GM18505 (cell line): Measurements from ENCODE around the gene PATZ1.
A peak's percentile ranks its signal among the peaks of the same experiment; 100 is the strongest.
"Not testable (repeated sequence)": the region's sequence is repeated elsewhere in the genome, so short reads cannot be mapped to it uniquely, and the experiment has no call there.

Experiments
- ATAC-seq: cut with Tn5 transposase; IDR thresholded peaks from one replicate; pipeline ENCODE4 v1.9.1; 2021; ENCODE audit not compliant: unreplicated experiment
- POLR2A ChIP-seq: IDR thresholded peaks from 4 replicates; pipeline ENCODE4 v1.6.1; 2011; ENCODE audit warnings: borderline replicate concordance; ENCODE audit not compliant: insufficient read depth, insufficient read length; ENCODE audit errors: extremely low read depth

Gene PATZ1

GRCh38 chr22:31346255-31346732 is at the start of gene PATZ1:
Gene PATZ1, minus strand, starts transcription at chr22:31346346. Its CDS starts 744 bp downstream, at chr22:31345602.
- TF ChIP-seq POLR2A: peak; percentile 62
- ATAC-seq: peak; percentile 24

- no peak for ATAC-seq
- no peak for TF ChIP-seq POLR2A
Observed at GRCh38 chr22:31394326-31394725, 48.2 kb upstream of the PATZ1 start.

GRCh38 chr22:31393893-31394292 is 47.7 kb upstream of the PATZ1 start:
- ATAC-seq: no peak
- TF ChIP-seq POLR2A: no peak

- not testable (repeated sequence) for ATAC-seq
Observed at GRCh38 chr22:31378651-31379050, 32.5 kb upstream of the PATZ1 start.

GRCh38 chr22:31378123-31378522 is 32.0 kb upstream of the PATZ1 start:
- no peak for ATAC-seq
- TF ChIP-seq POLR2A: no peak

- no peak for ATAC-seq
- no peak for TF ChIP-seq POLR2A
Observed at GRCh38 chr22:31377612-31378011, 31.5 kb upstream of the PATZ1 start.

- no peak for ATAC-seq
- TF ChIP-seq POLR2A: no peak
Observed at GRCh38 chr22:31367426-31367825, 21.3 kb upstream of the PATZ1 start.

- ATAC-seq: no peak
- no peak for TF ChIP-seq POLR2A
Observed at GRCh38 chr22:31363885-31364465, 17.8 kb upstream of the PATZ1 start.

GRCh38 chr22:31361743-31362142 is 15.6 kb upstream of the PATZ1 start:
- ATAC-seq: no peak
- no peak for TF ChIP-seq POLR2A

- no peak for TF ChIP-seq POLR2A
- ATAC-seq: no peak
Observed at GRCh38 chr22:31360029-31360428, 13.9 kb upstream of the PATZ1 start.

- ATAC-seq: no peak
- no peak for TF ChIP-seq POLR2A
Observed at GRCh38 chr22:31354515-31354914, 8.4 kb upstream of the PATZ1 start.

- TF ChIP-seq POLR2A: no peak
- ATAC-seq: no peak
Observed at GRCh38 chr22:31350410-31350863, 4.3 kb upstream of the PATZ1 start.

GRCh38 chr22:31349960-31350359 is 3.8 kb upstream of the PATZ1 start:
- ATAC-seq: no peak
- TF ChIP-seq POLR2A: no peak

- ATAC-seq: no peak
- no peak for TF ChIP-seq POLR2A
Observed at GRCh38 chr22:31348766-31349165, 2.6 kb upstream of the PATZ1 start.

- not testable (repeated sequence) for ATAC-seq
Observed at GRCh38 chr22:31348009-31348337, 1.8 kb upstream of the PATZ1 start.

- no peak for ATAC-seq
- peak; percentile 65 for TF ChIP-seq POLR2A
Observed at GRCh38 chr22:31347251-31348008, 1.3 kb upstream of the PATZ1 start.
